GM23338 (cell line): Measurements from ENCODE around the gene RAB8B. TPM values are rescaled to one million over a fixed set of nuclear protein-coding genes. Genes with fewer than 3 reads are reported as not detected.

ENCODE experiments used
- ATAC-seq: fragments of 200-7000 bp; cut with Tn5 transposase; 3 replicates; pipeline ENCODE4 v1.9.1; 2020
- DNase-seq: peaks from one replicate; pipeline ENCODE4 v3.0.0-alpha.2; 2015; ENCODE audit warnings: low spot score
- H2AFZ ChIP-seq: fragments of 200-600 bp; sonication (generic); 2 replicates; pipeline ENCODE4 v1.8.0; 2016; ENCODE audit warnings: antibody characterized with exemption, mild to moderate bottlenecking, moderate library complexity
- H3F3A ChIP-seq: fragments of 200-600 bp; sonication (generic); replicated peaks from 2 replicates; pipeline ENCODE4 v1.8.0; 2017; ENCODE audit warnings: antibody characterized with exemption, mixed run types, low read depth
- H3K27ac ChIP-seq: fragments of 200-600 bp; sonication (generic); 2 replicates; pipeline ENCODE4 v1.6.1; 2016; ENCODE audit warnings: low read depth
- H3K27me3 ChIP-seq: fragments of 200-600 bp; sonication (generic); 2 replicates; pipeline ENCODE4 v1.8.0; 2016; ENCODE audit warnings: mild to moderate bottlenecking, mixed run types, moderate library complexity; ENCODE audit not compliant: insufficient read depth
- H3K36me3 ChIP-seq: fragments of 200-600 bp; sonication (generic); 2 replicates; pipeline ENCODE4 v1.8.0; 2016; ENCODE audit warnings: mild to moderate bottlenecking; ENCODE audit not compliant: insufficient read depth
- H3K4me1 ChIP-seq: fragments of 200-600 bp; sonication (generic); 2 replicates; pipeline ENCODE4 v1.8.0; 2016; ENCODE audit warnings: mild to moderate bottlenecking, moderate library complexity; ENCODE audit not compliant: insufficient read depth
- H3K4me2 ChIP-seq: fragments of 200-600 bp; sonication (generic); 2 replicates; pipeline ENCODE4 v1.7.1; 2017; ENCODE audit warnings: mixed run types
- H3K4me3 ChIP-seq: fragments of 200-600 bp; sonication (generic); 2 replicates; pipeline ENCODE4 v1.6.1; 2016; ENCODE audit warnings: mixed run types
- H3K79me2 ChIP-seq: fragments of 200-600 bp; sonication (generic); replicated peaks from 2 replicates; pipeline ENCODE4 v1.8.0; 2017; ENCODE audit warnings: mild to moderate bottlenecking; ENCODE audit not compliant: insufficient read depth
- H3K9me2 ChIP-seq: fragments of 200-600 bp; sonication (generic); 2 replicates; pipeline ENCODE4 v1.8.0; 2017; ENCODE audit not compliant: insufficient read depth
- H4K20me1 ChIP-seq: fragments of 200-600 bp; sonication (generic); replicated peaks from 2 replicates; pipeline ENCODE4 v1.8.0; 2017; ENCODE audit warnings: mild to moderate bottlenecking; ENCODE audit not compliant: insufficient read depth
- H3K27ac Mint-ChIP-seq: 2 replicates; pipeline ENCODE4 v1.8.0; 2020; ENCODE audit warnings: inconsistent platforms, mild to moderate bottlenecking, moderate library complexity, mixed read lengths
- H3K27me3 Mint-ChIP-seq: 3 replicates; pipeline ENCODE4 v1.8.0; 2022; ENCODE audit warnings: low read depth, mild to moderate bottlenecking, moderate library complexity, mixed read lengths, inconsistent platforms; ENCODE audit not compliant: insufficient read depth, poor library complexity
- H3K36me3 Mint-ChIP-seq: 3 replicates; pipeline ENCODE4 v1.8.0; 2021; ENCODE audit warnings: low read depth, mild to moderate bottlenecking, inconsistent platforms, moderate library complexity, mixed read lengths
- H3K4me1 Mint-ChIP-seq: 3 replicates; pipeline ENCODE4 v1.8.0; 2020; ENCODE audit warnings: mild to moderate bottlenecking, inconsistent platforms, mixed read lengths
- H3K4me3 Mint-ChIP-seq: 3 replicates; pipeline ENCODE4 v1.8.0; 2021; ENCODE audit warnings: moderate library complexity, mild to moderate bottlenecking, inconsistent platforms, mixed read lengths
- H3K9me3 Mint-ChIP-seq: 3 replicates; pipeline ENCODE4 v1.8.0; 2020; ENCODE audit warnings: moderate library complexity, mild to moderate bottlenecking, inconsistent platforms, mixed read lengths
- EZH2phosphoT487 ChIP-seq: fragments of 200-600 bp; sonication (generic); IDR thresholded peaks from one replicate; pipeline ENCODE4 v1.8.1; 2018; ENCODE audit warnings: antibody characterized with exemption; ENCODE audit not compliant: unreplicated experiment
- NANOG ChIP-seq: IDR thresholded peaks from 2 replicates; pipeline ENCODE4 v1.6.1; 2016; ENCODE audit warnings: antibody characterized with exemption, borderline replicate concordance
- POLR2AphosphoS5 ChIP-seq: IDR thresholded peaks from 2 replicates; pipeline ENCODE4 v1.6.1; 2016; ENCODE audit warnings: antibody characterized with exemption, low read depth
- STAT1 ChIP-seq: IDR thresholded peaks from one replicate; pipeline ENCODE4 v1.6.1; 2016; ENCODE audit warnings: antibody characterized with exemption; ENCODE audit not compliant: unreplicated experiment
- ZNF331 ChIP-seq: fragments of 250-450 bp; sonication (Bioruptor Pico); IDR thresholded peaks from 2 replicates; pipeline ENCODE4 v1.5.0; 2020; ENCODE audit warnings: low read depth, mild to moderate bottlenecking, moderate library complexity
- ZNF462 ChIP-seq: fragments of 250-450 bp; sonication (Bioruptor Pico); IDR thresholded peaks from 2 replicates; pipeline ENCODE4 v1.5.0; 2020; ENCODE audit warnings: mild to moderate bottlenecking, moderate library complexity
- polyA plus RNA-seq: library from polyadenylated mRNA; unstranded; fragments of >200 nt; fragmentation: Nextera tagmentation; extraction: Ambion mirVana; gene quantifications from 2 replicates; pipeline ENCODE4 v1.2.1, GENCODE V29; 2016
- total RNA-seq: library from RNA; depleted of rRNA; stranded (reverse); fragments of >200 nt; shearing (Covaris generic); gene quantifications from 2 replicates; pipeline ENCODE4 v1.2.3, GENCODE V29; 2014

RAB8B gene
- total and polyA plus RNA-seq, 2 experiments from 2014 or later = 23.2 to 41.7 TPM

DNA sequence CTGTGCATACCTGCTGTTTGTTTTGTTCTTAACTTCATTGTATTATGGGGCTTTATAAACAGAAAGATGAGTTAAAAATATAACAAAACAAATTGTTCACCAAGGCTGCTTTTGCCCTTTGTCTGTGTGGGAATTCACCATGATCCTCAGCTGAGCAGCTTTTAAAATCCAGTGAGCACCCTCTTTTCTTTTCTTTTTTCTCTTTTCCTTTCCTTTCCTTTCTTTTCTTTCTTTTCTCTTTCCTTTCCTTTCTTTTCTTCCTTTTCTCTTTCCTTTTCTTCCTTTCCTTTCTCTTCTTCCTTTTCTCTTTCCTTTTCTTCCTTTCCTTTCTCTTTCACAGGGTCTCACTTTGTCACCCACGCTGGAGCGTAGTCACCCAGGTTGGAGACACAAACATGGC, 38.3 kb downstream of the RAB8B start:
- Histone ChIP-seq H3F3A (no peaks in the 10 kb centered on the region), H3K4me3 (no peak overlapping the region), H3K79me2 (peaks cover 14% of the 10 kb centered on the region; the same call in 1 of the 2 replicates), H3K4me2 (no peak overlapping the region), H3K9me2 (no peaks in the 10 kb centered on the region), H3K4me1 (no peaks in the 10 kb centered on the region; the same call in 1 of the 2 replicates), H4K20me1 (peaks cover 5% of the 10 kb centered on the region; the same call in 1 of the 2 replicates), H3K27me3 (no peaks in the 10 kb centered on the region), H3K27ac (0 out of 2 replicates have a peak overlapping the region, but pooled peaks have one; percentile 2), H2AFZ (no peak overlapping the region), H3K36me3 (no peaks in the 10 kb centered on the region)
- Mint-ChIP-seq H3K9me3 (no peaks in the 10 kb centered on the region), H3K4me3 (no peak overlapping the region), H3K36me3 (no peaks in the 10 kb centered on the region), H3K27ac (no peak overlapping the region; the same call in 1 of the 2 replicates), H3K27me3 (no peaks in the 10 kb centered on the region), H3K4me1 (peaks cover 7% of the 10 kb centered on the region; the same call in 2 of the 3 replicates)
- DNase-seq = no peak
- TF ChIP-seq STAT1 = no peak
- no peak for TF ChIP-seq ZNF462 (CRISPR knock-in tag)
- TF ChIP-seq NANOG = no peak
- no peak for ATAC-seq

DNA sequence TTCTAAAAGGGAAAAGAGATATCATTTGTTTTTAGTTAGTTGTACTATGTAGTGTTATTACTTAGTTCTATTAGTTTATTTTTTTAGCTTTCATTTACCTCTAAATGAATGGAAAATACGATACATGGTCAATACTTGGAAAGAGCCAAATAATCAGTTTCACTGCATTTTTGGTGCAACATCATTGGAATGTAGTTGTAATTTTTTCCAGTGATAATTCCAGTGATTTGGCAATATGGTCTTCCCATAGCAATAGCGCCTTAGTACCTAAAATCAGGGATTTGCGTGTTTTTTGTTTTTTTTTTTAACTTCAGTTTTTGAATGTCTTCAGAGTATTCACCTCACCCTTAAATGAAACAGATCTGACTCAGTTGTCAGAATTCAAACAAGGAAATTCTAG, 41.8 kb downstream of the RAB8B start:
- Histone ChIP-seq H4K20me1 (peaks cover 5% of the 10 kb centered on the region; the same call in 1 of the 2 replicates), H3K36me3 (no peaks in the 10 kb centered on the region), H3K4me1 (no peaks in the 10 kb centered on the region; the same call in 1 of the 2 replicates), H3K9me2 (no peaks in the 10 kb centered on the region), H3K79me2 (peaks cover 8% of the 10 kb centered on the region; the same call in 1 of the 2 replicates), H3K4me2 (no peak overlapping the region), H2AFZ (no peak overlapping the region), H3K27ac (no peak overlapping the region), H3K4me3 (no peak overlapping the region), H3K27me3 (no peaks in the 10 kb centered on the region), H3F3A (no peaks in the 10 kb centered on the region)
- Mint-ChIP-seq H3K27ac (no peak overlapping the region), H3K36me3 (no peaks in the 10 kb centered on the region), H3K9me3 (no peaks in the 10 kb centered on the region), H3K27me3 (no peaks in the 10 kb centered on the region), H3K4me3 (no peak overlapping the region), H3K4me1 (peaks cover 9% of the 10 kb centered on the region; the same call in 2 of the 3 replicates)
- no peak for ATAC-seq
- DNase-seq = no peak
- TF ChIP-seq ZNF462 (CRISPR knock-in tag) (no peak), POLR2AphosphoS5 (no peak), EZH2phosphoT487 (no peak), ZNF331 (CRISPR knock-in tag) (no peak)
